HS-27A (cell line): ENCODE data around the gene LDHD.
"Not testable (repeated sequence)": the region's sequence is repeated elsewhere in the genome, so short reads cannot be mapped to it uniquely, and the experiment has no call there.

Experiments
- DNase-seq: peaks from one replicate; pipeline ENCODE4 v3.0.0-alpha.2; 2012; ENCODE audit warnings: low read depth, missing footprints

LDHD gene

DNA sequence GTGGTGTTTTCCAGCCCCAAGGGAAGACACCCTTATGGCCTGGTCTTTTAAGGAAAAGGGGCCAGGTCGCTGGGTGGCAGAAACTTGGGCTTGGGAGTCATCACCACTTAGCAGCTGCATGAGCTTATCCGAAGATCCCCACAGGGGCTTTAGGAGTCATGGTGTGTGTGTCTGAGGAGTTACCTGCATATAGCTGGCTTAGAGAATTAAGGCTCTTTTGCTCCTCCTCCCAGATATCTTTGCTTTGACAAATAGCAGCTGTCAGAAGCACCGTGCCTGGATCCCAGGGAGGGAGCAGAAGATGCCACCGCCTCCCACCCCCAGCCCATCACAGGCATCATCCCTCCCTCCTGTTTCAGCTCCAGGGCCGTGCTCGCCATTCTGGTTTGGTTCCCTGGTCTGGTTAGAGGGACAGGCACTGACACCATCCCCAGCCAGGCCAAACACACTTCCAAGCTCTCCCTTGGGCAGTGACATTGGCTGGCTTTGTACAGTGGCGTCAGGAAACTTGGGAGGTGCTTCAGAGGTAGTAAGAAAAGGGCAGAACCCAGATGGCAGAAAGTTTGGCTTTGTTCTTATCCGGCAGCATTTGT, 17.4 kb downstream of the LDHD start:
- no peak for DNase-seq

DNA sequence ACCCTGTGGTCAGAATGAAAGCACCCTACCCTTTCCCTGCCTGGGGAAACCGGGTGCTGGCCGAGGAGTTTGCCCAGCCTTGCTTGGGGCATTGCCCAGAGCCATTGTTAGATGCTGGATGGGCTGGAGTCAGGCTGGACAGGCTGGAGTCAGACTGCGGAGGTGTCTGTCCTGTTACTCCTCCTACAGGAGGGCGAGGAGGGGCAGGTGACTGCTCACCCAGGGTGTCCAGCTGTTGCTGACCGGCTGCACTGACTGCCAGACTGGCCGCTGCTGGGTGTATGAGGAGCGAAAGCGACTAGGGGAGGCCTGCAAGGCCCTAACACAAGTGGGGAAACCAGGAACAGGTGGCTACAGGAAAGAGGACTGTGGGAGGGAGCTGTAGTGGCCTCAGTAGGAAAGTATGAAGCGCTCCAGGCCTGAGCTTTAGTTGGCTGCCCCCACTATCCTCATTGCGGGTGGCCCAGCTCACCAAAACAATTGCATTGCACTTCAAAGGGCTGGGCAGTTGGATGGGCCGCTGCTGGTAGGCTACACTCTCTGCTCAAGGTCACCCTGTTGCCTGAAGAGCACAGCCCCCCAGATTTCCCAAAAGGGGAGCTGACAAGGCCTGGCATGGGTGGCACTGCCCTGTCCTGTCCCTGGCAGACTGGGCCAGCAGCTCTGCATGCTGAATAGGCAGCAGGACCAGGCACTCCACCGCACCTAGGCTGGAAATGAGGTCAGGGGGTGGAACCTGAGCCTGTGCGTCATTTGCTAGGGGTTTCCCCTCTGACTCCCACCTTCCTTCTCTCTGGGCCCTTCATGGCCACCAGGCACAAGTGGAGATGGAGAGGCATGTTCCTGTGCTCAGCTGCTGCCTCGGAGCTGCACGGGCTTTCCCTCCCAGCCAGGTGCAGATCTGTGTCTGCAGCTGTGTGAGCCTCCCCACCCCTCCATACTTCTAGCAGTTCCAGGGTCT, 18.4 kb downstream of the LDHD start:
- DNase-seq: no peak

DNA sequence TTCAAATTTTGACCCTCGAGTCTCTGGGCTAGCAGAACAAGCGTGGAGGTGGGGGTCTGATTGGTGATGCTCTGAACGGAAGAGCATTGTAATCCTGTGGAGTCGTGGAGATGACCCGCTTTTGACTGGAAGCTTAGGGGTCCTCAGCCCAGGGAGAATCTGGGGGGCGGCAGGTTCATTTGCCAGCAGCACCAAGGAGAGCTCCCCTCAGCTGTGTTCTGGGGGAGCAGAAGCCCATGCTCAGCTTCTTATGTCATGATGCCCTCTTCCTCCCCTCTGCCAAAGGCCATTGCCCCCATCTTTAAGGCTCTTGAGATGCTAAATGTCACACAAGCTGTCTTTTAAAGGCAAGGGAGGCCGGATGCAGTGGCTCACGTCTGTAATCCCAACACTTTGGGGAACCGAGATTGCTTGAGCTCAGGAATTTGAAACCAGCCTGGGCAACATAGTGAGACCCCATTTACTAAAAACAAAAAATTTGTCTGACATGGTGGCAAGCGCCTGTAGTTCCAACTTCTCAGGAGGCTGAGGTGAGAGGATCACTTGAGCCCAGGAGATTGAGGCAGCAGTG, 19.3 kb downstream of the LDHD start:
- no peak for DNase-seq

DNA sequence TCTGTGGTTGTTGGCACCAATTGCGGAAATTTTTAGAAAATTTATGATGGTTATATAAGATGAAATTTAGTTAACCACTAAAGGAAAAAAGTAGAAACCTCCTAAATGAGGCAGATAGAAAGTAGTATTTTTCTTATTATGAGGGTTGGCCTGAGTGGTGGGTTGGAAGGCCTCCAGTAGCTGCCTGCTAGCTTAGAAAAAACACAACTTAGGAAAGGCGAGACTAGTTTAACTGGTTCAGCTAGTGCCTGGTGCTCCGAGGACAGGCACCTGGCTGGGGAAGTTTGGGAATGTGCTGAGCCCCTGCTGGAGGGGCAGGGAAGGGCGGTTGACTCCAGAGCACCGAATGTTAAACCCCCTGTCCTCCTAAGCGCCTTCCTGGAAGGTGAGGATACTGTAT, 19.9 kb downstream of the LDHD start:
- no peak for DNase-seq

DNA sequence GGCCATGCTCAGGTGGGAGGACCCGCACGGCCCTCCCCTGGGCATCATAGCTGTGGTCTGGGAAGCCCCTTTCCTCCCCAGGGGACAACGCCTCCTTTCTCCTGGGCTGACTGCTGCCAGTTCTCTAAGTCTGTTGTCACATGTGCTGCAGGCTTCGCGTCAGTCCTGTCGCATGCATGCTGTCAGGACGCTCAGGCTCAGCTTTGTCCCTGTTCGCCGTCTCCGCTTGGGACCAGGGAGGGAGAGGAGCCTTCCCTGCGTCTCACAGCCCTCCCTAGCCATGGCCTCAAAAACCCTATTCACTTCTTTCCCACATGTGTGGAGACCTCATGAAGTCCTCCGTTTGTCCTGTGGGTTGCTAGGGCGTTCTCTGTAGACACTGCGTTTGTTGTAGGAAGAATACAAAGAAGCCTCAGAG, 21.4 kb downstream of the LDHD start:
- no peak for DNase-seq

DNA sequence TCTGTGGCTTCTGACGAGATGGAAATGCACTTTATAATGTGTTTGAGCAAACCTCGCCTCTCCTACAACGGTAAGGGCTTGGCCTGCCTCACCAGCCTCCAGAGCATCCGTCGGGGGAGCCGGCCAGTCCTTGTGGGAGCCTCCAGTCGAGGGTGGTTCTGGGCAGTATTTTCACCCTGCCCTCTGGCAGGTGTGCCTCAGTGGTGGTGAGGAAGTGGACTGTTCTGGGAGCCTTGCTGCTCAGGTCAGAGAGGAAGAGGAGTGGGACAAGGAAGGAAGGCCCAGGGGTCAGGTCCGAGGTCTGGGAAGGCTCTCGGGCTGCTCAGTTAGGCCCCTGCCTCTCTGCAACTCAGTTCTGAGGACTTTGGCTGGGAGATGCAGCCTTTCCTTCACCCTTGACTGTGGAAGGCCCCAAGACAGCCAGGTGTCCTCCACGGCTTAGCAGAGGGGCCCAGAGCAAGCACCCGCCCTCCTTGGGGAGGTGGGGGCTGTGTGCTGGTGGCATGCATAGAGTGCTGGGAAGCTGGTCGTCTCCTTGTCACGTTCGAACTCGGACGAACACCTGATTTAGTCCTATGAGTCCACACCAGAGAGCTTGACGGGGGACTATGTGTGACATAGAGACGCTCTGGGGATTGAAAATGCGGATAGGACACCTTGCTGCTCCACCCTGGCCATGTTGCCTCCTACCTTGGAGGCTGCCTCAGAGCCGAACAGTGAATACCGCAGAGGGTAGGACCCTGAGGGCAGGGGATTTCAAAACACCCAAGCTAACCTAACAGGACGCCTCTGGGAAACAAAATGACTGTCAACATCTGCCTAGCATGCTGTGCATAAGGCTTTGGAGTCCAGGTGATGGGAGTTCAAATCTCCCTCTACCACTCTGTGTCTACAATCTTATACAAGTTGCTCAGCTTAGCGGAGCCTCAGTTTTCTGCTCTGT, 22.7 kb downstream of the LDHD start:
- DNase-seq: no peak

DNA sequence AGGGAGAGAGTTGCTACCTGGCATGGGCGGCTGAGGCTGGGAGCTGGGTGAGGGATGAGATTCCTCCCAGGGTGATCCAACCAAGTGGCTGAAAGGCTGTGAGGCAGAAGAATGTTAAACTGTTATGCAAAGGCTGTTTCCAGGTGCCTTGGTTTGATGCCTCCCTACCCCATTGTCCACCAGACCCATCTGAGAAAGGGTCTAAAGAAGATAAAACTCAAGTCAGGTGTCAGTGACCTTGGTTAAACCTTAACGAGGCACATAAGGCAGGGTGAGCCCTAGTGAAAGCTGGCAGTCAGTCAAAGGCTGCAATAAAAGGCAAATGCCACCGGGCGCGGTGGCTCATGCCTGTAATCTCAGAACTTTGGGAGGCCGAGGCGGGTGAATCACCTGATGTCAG, 23.8 kb downstream of the LDHD start:
- DNase-seq: no peak

DNA sequence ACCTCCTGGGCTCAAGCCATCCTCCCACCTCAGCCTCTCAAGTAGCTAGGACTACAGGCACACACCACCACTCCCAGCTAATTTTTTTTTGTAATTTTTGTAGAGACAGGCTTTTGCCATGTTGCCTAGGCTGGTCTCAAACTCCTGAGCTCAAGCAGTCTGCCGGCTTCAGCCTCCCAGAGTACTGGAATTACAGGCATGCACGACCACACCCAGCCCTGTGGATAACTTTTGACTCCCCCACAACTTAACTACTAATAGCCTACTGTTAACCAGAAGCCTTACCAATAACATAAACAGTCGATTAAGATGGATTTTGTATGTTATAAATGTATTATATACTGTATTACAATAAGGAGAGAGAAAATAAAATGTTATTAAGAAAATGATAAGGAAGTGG, 25.0 kb downstream of the LDHD start:
- DNase-seq: not testable (repeated sequence)

DNA sequence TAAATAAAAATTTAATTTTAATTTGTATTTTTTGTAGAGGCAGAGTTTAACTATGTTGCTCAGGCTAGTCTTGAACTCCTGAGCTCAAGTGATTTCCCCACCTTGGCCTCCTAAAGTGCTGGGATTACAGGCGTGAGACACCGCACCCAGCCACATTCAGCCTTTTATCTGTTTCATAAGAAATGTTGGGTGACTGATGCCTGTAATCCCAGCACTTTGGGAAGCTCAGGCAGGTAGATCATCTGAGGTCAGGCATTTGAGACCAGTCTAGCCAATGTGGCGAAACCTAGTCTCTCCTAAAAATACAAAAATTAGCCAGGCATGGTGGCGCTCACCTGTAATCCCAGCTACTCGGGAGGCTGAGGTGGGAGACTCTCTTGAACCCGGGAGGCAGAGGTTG, 25.7 kb downstream of the LDHD start:
- DNase-seq: not testable (repeated sequence)

DNA sequence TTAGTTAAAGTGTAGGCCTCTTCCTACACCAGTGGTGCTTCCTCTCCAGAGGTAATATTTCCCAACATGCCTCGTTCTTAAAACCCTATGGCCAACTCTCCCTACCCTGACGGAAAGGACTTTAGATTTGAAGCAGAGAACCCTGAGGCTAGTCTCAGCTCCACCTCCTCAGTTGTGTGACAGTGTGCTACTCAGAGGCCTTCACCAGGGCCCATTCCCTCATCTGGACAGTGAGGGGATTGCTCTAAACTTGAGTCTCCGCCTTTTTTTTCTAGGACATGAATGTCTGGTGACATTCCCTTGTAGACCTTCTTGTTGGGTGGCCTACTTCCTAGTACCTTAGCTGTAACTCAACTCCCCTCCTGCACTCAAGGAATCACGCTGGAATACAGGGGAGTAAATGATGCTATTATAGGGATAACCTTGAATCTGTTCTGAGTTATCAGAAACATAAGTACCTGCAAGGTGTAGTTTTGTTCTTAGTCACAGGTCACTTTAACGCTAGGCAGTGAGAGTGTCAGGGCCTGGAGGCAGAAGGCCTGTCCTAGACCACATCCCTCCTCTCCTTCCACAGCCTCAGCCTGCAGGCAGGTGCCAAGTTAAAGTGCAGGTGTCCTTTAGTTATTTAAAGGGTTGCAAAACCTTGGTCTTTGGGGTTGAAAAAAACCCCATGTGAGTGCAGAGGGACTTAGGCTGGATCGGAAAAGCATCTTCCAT, 26.9 kb downstream of the LDHD start:
- DNase-seq: no peak

DNA sequence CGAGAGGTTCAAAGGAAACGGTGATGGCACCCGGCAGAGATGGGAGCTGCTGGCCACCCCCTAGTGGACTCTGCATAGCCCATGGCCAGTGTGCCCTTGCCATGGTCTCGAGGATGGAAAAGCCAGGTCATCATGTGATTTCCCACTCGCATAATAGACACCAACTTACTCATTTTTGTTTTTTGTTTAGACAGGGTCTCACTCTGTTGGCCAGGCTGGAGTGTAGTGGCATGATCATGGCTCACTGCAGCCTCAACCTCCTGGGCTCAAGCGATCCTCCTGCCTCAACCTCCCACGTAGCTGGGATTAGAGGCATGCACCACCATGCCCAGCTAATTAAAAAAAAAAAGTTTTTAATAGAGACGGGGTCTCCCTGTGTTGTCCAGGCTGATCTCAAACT, 27.6 kb downstream of the LDHD start:
- no peak for DNase-seq

DNA sequence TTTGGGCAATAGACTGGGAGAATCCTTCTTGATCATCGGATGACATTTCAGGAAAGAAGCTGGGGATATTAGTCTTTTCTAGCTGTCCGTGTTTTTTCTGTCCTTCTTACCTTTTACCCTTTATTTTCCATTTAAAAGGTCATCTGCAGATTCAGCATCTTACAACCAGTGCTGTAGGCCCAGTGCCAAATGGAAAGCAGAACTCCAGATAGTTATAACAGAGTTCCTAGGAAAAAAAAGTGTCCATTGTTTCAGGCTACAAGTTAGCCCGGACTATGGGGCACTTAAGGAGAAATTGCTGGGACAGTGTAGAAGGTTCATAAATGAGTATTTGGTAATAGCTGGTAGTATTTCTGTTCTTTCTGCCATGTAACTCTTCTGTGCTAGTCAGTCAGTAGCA, 28.4 kb downstream of the LDHD start:
- DNase-seq: no peak

DNA sequence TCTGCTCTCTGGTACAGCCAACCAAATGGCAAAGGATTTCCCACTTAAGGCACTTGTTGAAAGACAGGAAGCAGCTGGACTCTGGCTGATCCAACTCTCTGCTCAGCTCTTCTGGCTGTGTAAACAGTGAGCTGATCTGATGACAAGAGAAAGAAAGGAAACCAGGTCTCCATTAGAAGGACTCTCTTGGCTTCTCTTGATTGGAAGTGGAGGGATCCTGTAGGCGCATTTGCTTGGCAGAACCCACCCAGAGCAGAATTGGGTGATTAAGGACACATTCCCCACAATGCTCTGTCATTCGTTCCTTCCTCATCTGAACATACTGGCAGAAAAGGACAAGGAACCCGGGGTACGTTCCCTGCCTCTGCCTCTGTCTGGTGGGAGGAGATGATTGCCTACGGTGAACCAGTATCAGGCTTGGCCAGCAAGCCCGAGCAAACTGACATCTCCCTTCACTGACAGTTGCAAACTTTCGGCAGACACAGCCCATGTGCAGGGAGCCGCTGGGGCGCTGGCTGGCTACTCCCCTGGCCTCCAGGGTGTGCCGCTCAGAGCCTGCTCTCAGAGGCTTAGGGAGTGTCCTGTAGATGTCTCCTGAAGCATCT, 29.1 kb downstream of the LDHD start:
- DNase-seq: no peak

DNA sequence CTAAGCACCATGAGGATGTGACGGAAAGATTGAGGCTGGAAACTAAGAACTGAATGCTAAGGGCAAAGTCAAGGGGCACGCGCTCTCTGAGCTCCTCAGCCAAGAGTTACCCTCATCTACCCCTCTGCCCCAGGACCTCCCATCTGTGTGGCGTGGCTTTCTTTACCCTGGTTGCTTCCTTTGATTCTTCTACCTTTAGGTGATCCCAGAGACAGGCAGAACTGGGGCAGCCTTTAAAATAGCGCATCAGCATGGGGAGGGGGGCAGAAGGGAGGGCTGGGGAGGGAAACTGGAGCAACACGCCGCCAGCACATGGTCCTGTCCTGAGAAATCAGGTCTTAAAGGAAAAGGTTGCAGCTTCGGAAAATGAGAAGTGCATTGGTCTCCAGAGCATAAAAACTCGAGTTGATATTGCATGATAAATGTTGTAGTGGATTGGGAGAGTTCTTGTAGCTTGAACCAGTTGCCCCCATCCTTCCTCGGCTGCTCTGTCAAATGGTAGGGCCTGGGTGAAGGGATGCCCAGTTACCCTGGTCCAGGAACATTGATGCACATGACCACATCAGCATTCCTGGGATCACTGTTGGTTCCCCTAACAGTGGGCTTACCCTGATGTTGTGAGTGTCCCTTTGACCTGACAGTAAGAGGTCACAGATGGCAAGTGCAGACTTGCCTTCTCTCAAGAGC, 29.7 kb downstream of the LDHD start:
- DNase-seq: no peak

DNA sequence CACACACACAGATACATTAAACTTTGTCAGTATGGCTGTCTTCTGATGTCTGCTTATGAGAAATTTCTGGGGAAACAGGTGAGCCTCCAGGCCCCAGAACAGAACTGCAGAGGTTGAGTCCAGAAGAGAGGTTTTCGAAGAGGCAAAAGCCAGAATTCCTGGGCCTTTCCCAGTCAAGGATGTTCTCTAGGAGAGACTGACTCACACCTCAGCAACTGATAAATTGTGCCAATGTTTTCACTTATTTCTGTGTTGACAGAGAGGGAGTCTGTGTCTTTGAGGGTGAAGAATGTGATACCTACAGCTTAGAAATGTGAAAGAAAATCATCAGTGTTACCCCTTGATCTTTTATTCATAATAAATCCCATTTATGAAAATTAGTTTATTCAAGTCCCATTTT, 30.3 kb downstream of the LDHD start:
- no peak for DNase-seq

DNA sequence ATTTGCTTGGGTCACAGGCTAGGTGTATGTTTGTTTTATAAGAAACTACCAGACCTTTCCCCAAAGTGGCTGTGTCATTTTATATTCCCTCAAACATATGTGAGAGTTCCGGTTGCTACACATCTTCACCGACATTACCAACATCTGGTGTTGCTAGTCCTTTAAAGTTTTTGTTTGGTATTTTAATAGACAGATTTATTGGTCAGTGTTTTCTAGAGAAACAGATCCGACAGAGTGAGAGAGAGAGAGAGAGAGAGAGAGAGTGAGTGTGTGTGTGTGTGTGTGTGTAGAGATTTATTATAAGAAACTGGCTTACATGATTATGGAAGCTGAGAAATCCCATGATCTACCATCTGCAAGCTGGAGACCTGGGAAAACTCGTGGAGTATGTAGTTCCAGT, 31.0 kb downstream of the LDHD start:
- no peak for DNase-seq

DNA sequence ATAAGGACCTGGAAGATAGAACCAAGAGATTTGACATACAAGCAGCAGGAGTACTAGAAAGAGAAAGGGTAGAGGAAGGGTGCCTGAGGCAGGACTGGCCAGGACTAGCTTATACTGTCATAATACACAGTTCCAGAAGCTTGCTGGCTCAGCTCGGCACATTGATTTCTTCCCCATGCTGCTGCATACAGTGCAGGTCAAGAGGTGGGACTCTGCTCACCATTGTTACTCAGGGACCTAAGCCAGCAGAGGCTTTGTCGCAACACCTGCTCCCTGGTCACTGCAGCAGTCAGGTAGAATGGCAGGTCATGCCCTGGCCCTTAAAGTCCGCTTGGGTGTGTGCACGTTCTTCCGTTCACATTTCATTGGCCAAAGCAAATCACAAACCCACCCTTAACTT, 32.8 kb downstream of the LDHD start:
- no peak for DNase-seq

DNA sequence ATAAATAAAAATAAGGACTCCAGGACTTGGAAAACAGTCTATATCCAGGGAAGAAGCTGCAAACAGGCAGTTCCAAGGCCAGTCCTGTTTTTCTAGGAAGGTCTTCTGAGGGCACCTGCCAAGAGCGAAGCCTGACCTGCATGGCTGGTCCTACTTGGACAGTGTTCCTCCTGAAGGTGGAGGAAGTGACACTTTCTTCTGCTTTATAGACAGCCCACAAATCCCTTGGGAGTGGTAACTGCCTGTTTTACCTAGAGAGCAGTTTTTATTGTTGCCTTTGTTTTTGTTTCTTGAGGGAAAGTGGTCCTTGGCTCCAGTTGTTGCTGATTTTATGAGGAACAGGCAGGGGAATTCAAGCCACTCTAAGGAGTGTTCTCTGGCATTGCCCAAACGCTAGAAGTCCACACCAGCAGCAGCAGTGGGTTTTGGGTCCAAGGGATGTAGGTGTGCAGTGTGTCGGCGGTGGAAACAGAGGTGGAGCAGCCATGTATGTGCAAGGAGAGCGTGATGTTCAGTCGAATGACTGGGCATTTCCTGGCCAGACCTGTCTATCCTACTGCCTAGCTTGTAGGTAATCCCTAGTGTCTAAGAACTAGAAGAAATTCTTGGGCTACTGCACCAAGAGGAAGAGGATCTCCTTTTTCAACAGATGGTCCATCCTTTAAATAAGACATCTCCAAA, 35.3 kb downstream of the LDHD start:
- DNase-seq: no peak

DNA sequence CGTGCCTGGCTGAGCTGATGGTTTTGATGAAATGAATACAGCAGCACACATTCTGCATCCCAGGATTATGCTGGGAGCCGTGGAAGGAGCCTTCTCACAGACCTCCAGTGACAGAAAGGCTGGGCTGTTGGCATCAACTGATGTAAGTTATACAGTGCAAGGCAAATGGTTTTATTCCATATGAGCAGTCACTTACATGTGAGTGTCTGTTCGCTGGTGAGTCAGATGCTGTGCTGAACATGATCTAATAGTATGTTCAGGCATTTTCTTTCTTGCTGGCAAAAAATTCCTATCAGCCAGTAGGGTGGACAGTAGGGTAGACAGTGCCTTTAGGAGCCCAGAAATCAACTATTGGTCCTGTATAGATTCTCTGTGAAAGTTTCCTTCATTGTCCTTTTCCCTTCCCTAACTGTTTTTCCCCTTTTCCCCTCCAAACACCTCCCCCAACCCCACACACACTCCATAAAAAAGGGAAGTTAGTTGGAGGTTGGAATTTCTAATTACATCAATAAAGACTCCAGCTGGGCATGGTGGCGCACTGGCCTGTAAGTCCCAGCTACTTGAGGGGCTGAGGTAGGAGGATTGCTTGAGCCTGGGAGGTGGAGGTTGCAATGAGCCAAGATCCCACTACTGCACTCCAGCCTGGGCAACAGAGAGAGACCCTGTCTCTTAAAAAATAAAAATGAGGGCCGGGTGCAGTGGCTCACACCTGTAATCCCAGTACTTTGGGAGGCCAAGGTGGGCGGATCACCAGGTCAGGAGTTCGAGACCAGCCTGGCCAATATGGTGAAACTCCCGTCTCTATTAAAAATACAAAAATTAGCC, 36.2 kb downstream of the LDHD start:
- DNase-seq: peak; percentile 38
